HEK293 (cell line): ENCODE results near the gene STK32C.

Experiments used
- CTCF ChIP-seq: fragments of 450-650 bp; formaldehyde crosslinking; IDR thresholded peaks from 2 replicates; pipeline ENCODE4 v1.5.1; 2016; ENCODE audit warnings: missing biosample characterization, missing genetic modification characterization
- TCF7L2 ChIP-seq: IDR thresholded peaks from 2 replicates; pipeline ENCODE4 v1.6.1; 2011; ENCODE audit warnings: low read depth, mild to moderate bottlenecking, inconsistent platforms, low read length, moderate library complexity, borderline replicate concordance
- ZBTB48 ChIP-seq: fragments of 450-650 bp; formaldehyde crosslinking; IDR thresholded peaks from 2 replicates; pipeline ENCODE4 v1.5.1; 2016; ENCODE audit warnings: missing biosample characterization, missing genetic modification characterization
- ZNF18 ChIP-seq: fragments of 450-650 bp; formaldehyde crosslinking; IDR thresholded peaks from 2 replicates; pipeline ENCODE4 v1.5.1; 2016; ENCODE audit warnings: missing biosample characterization, missing genetic modification characterization
- ZNF184 ChIP-seq: fragments of 450-650 bp; IDR thresholded peaks from 2 replicates; pipeline ENCODE4 v1.5.1; 2018; ENCODE audit warnings: missing biosample characterization, mild to moderate bottlenecking, missing genetic modification characterization

- TF ChIP-seq ZBTB48 (no peak), CTCF (tag by site-specific recombination) (no peak), ZNF184 (tag by site-specific recombination) (no peak), TCF7L2 (no peak), ZNF18 (tag by site-specific recombination) (no peak)
Observed at GRCh38 chr10:132264306-132264950, 43.3 kb downstream of the STK32C start.
